ENCODE results near the gene ZNF579. TPM values are rescaled to one million over a fixed set of nuclear protein-coding genes. Genes with fewer than 3 reads are reported as not detected.

Gene ZNF579
- total and polyA plus RNA-seq, 9 of the 15 experiments (the other 6 are each of a cell fraction or from before 2014, with no cell fraction given): 0.06 to 15.9 (median 1.6) TPM

DNA sequence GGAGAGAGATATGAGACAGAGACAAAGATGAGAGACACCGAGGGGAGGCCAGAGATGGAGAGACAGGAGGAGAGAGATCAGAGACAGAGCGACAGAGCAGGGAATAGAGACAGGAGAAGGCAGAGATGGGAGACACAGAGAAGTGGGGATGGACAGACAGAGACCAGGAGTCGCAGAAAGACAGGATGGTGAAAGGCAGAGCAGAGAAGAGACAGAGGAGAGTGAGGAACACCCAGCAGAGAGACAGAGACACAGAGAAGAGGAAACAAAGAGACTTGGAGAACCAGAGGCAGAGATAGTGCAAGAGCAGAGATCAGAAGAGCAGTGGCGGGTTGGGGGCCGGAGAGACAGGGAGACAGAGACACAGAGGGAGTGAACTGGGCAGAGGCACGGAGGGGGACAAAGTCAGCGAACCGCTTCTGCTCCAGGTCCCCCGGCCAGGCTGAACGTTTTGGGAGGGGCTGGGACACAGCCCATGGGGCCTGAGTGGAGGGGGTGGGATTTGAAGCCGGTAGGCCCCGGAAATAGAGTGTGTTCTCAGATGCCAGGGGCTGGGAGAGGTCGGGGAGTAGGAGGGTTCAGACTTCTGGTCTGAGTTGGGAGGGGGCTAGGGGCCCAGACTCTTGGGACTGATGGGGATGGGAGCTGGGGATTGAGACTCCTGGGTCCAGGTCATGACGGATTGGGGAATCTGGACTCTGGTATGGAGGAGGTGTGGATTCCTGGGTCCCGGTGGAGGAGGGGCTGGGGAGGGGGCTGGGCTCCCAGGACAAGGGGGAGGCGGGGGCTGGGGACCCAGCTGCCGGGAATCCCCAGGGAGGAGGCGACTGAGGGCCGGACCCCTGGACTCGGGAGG, 654 bp downstream of the ZNF579 start (continued):
- TF ChIP-seq SPI1 (IDR thresholded peaks at IDR 0.05; ENCODE audit: borderline replicate concordance, low read depth, low read length) (no peak), SREBF2 (CRISPR knock-in tag; IDR thresholded peaks at IDR 0.05) (no peak), NR2C1 (IDR thresholded peaks at IDR 0.05) (no peak), NR2C1 (tag; IDR thresholded peaks at IDR 0.05) (no peak), ELF4 (CRISPR knock-in tag; IDR thresholded peaks at IDR 0.05) (0 out of 2 replicates have a peak, but pooled peaks have one; percentile 11), RUNX1 (IDR thresholded peaks at IDR 0.05; ENCODE audit: low read depth) (no peak), PHB2 (IDR thresholded peaks at IDR 0.05; ENCODE audit: low read depth) (0 out of 2 replicates have a peak, but pooled peaks have one; percentile 14), TBL1XR1 (IDR thresholded peaks at IDR 0.05; ENCODE audit: low read length in 2 of 2) (no peak), HDAC8 (tag; IDR thresholded peaks at IDR 0.05) (no peak), SETDB1 (IDR thresholded peaks at IDR 0.05; ENCODE audit: low read length) (no peak), ZSCAN29 (IDR thresholded peaks at IDR 0.05) (no peak), POLR2H (tag; IDR thresholded peaks at IDR 0.05; ENCODE audit: low read depth) (no peak), SMARCB1 (IDR thresholded peaks at IDR 0.05; ENCODE audit: insufficient read length, low read depth) (no peak)
- TF ChIP-seq, protein P1, sequence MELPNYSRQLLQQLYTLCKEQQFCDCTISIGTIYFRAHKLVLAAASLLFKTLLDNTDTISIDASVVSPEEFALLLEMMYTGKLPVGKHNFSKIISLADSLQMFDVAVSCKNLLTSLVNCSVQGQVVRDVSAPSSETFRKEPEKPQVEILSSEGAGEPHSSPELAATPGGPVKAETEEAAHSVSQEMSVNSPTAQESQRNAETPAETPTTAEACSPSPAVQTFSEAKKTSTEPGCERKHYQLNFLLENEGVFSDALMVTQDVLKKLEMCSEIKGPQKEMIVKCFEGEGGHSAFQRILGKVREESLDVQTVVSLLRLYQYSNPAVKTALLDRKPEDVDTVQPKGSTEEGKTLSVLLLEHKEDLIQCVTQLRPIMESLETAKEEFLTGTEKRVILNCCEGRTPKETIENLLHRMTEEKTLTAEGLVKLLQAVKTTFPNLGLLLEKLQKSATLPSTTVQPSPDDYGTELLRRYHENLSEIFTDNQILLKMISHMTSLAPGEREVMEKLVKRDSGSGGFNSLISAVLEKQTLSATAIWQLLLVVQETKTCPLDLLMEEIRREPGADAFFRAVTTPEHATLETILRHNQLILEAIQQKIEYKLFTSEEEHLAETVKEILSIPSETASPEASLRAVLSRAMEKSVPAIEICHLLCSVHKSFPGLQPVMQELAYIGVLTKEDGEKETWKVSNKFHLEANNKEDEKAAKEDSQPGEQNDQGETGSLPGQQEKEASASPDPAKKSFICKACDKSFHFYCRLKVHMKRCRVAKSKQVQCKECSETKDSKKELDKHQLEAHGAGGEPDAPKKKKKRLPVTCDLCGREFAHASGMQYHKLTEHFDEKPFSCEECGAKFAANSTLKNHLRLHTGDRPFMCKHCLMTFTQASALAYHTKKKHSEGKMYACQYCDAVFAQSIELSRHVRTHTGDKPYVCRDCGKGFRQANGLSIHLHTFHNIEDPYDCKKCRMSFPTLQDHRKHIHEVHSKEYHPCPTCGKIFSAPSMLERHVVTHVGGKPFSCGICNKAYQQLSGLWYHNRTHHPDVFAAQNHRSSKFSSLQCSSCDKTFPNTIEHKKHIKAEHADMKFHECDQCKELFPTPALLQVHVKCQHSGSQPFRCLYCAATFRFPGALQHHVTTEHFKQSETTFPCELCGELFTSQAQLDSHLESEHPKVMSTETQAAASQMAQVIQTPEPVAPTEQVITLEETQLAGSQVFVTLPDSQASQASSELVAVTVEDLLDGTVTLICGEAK (IDR thresholded peaks at IDR 0.05): 0 out of 2 replicates have a peak, but pooled peaks have one; percentile 16
- TF ChIP-seq, protein P1 (CRISPR knock-in tag; IDR thresholded peaks at IDR 0.05): no peak
- TF ChIP-seq, protein P2, sequence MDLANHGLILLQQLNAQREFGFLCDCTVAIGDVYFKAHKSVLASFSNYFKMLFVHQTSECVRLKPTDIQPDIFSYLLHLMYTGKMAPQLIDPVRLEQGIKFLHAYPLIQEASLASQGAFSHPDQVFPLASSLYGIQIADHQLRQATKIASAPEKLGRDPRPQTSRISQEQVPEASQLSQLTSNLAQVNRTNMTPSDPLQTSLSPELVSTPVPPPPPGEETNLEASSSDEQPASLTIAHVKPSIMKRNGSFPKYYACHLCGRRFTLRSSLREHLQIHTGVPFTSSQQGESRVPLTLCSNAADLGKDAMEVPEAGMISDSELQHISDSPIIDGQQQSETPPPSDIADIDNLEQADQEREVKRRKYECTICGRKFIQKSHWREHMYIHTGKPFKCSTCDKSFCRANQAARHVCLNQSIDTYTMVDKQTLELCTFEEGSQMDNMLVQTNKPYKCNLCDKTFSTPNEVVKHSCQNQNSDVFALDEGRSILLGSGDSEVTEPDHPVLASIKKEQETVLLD (IDR thresholded peaks at IDR 0.05): 0 out of 2 replicates have a peak, but pooled peaks have one; percentile 33
- TF ChIP-seq, protein P3, sequence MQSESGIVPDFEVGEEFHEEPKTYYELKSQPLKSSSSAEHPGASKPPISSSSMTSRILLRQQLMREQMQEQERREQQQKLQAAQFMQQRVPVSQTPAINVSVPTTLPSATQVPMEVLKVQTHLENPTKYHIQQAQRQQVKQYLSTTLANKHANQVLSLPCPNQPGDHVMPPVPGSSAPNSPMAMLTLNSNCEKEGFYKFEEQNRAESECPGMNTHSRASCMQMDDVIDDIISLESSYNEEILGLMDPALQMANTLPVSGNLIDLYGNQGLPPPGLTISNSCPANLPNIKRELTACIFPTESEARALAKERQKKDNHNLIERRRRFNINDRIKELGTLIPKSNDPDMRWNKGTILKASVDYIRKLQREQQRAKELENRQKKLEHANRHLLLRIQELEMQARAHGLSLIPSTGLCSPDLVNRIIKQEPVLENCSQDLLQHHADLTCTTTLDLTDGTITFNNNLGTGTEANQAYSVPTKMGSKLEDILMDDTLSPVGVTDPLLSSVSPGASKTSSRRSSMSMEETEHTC (IDR thresholded peaks at IDR 0.05): no peak

Measured in K562 (cell line).